CD4-positive, alpha-beta T cell (primary cell): ENCODE results near the gene CEBPE. TPM values are rescaled to one million over a fixed set of nuclear protein-coding genes. Genes with fewer than 3 reads are reported as not detected.
A peak's percentile ranks its signal among the peaks of the same experiment; 100 is the strongest.

Experiments used
- ATAC-seq: fragments of 200-7000 bp; cut with Tn5 transposase; one replicate; pipeline ENCODE4 v1.10.0; 2022; ENCODE audit warnings: mild to moderate bottlenecking; ENCODE audit not compliant: poor library complexity
- CTCF ChIA-PET: fragments of 350-600 bp; sonication (Branson Sonifier 250); formaldehyde crosslinking; loops from one replicate; lab custom pipeline; 2021; ENCODE audit warnings: antibody characterized with exemption, inconsistent platforms; lab: Charles Lee
- POLR2A ChIA-PET: fragments of 350-600 bp; sonication (Branson Sonifier 250); formaldehyde crosslinking; loops from one replicate; lab custom pipeline; 2021; ENCODE audit warnings: antibody characterized with exemption, inconsistent platforms; lab: Charles Lee
- DNase-seq, 14 experiments: peaks; one replicate each; pipeline ENCODE4 v3.0.0-alpha.2; 2013 to 2020; ENCODE audit warnings: mixed read lengths in 2 of 14
- H3K27ac ChIP-seq, 2 donors: one replicate each; pipeline versions ENCODE4 v1.5.1 to v1.7.0; 2013; ENCODE audit warnings: low read length in 2 of 2, low read depth in 1 of 2, mild to moderate bottlenecking in 1 of 2
- H3K27me3 ChIP-seq, 2 experiments: 1 replicate in 1 of 2; 2 replicates in 1 of 2; pipeline versions ENCODE4 v1.6.1 to v1.7.0; 2013; ENCODE audit warnings: low read length in 2 of 2, control low read depth in 1 of 2, mild to moderate bottlenecking in 1 of 2, moderate library complexity in 1 of 2; ENCODE audit not compliant: insufficient read depth in 2 of 2, control insufficient read depth in 1 of 2
- H3K36me3 ChIP-seq: one replicate; pipeline ENCODE4 v1.6.1; 2013; ENCODE audit warnings: low read length, control low read depth; ENCODE audit not compliant: insufficient read depth
- H3K4me1 ChIP-seq: one replicate; pipeline ENCODE4 v1.6.1; 2013; ENCODE audit warnings: low read length, control low read depth; ENCODE audit not compliant: insufficient read depth
- H3K4me3 ChIP-seq: one replicate; pipeline ENCODE4 v1.5.1; 2013; ENCODE audit warnings: mild to moderate bottlenecking, low read length, moderate library complexity
- H3K9me3 ChIP-seq, 2 experiments: 1 replicate in 1 of 2; 2 replicates in 1 of 2; pipeline versions ENCODE4 v1.6.1 to v1.7.0; 2013; ENCODE audit warnings: low read length in 2 of 2, mild to moderate bottlenecking in 2 of 2, control low read depth in 1 of 2, moderate library complexity in 1 of 2; ENCODE audit not compliant: control insufficient read depth in 1 of 2, insufficient read depth in 1 of 2
- H3K27ac Mint-ChIP-seq: one replicate; pipeline ENCODE4 v1.8.0; 2020; ENCODE audit warnings: mixed read lengths
- H3K27me3 Mint-ChIP-seq: one replicate; pipeline ENCODE4 v1.8.0; 2021; ENCODE audit warnings: mixed read lengths
- H3K36me3 Mint-ChIP-seq: one replicate; pipeline ENCODE4 v1.8.0; 2021; ENCODE audit warnings: low read depth, mixed read lengths
- H3K4me1 Mint-ChIP-seq: one replicate; pipeline ENCODE4 v1.8.0; 2021; ENCODE audit warnings: low read depth, mixed read lengths
- H3K4me3 Mint-ChIP-seq: one replicate; pipeline ENCODE4 v1.8.0; 2020; ENCODE audit warnings: mild to moderate bottlenecking, mixed read lengths
- H3K9me3 Mint-ChIP-seq: one replicate; pipeline ENCODE4 v1.8.0; 2020; ENCODE audit warnings: mixed read lengths
- intact Hi-C, 2 experiments: fragments of 100-400 bp; cut with DNase I in 1 of 2; cut with micrococcal nuclease in 1 of 2; formaldehyde crosslinking; loops; one replicate each; pipeline versions ENCODE4 v1.15.1 to v1.9.0; 2023 to 2025; cut with DNase I, micrococcal nuclease
- total RNA-seq, 174 experiments: library from RNA in 2 of 174; stranded (reverse) in 2 of 174; gene quantifications; one replicate each; pipeline ENCODE4 v1.2.3 and lab custom pipeline; 2021 to 2026
- TF ChIP-seq, protein P1 (sequence below): fragments of 200-600 bp; IDR thresholded peaks from one replicate; pipeline ENCODE4 v1.8.0; 2022; ENCODE audit warnings: antibody characterized with exemption, mild to moderate bottlenecking

CEBPE gene
- total RNA-seq, 2 experiments from 2014 or later: not detected

DNA sequence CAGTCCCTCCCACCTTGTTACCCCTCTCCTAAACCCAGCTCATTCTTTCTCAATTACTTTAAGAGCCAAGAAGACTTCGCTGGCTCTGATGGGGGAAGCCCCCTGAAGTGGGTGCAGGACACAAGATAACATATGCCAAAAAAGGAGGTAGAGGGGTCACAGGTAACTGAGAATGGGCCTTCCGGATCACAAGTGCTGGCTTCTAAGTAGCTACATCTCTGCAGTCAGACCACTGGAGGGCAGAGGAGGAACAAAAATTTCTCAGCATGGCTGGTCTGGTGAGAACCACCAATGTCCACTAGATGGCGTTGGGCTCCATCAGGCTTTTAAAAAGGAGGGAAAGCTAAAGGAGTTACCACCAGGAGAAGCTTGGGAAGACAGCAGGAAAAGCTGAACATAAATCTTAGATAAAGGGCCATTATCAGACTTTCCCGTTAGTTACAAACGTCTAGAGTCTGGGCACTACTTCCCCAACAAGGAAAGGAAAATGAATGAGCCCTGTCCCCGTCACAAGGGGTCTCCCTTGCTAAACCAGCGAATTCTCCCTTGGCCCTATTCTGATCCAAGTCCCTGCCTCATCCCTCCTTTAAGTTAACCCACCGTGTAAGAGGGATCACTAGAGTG, 50.2 kb downstream of the CEBPE start:
- H3K9me3 ChIP-seq: no peaks in the 10 kb centered on the region
- H3K4me1 ChIP-seq: peaks cover 36% of the 10 kb centered on the region
- no peak overlapping the region for H3K4me3 ChIP-seq
- peaks cover 49% of the 10 kb centered on the region for H3K4me1 Mint-ChIP-seq
- H3K4me3 Mint-ChIP-seq: peak overlapping the region; percentile 78
- CTCF ChIA-PET: interaction anchor here (0.6 to 2.0 kb wide), 51 partner anchors 9 to 502 kb away, joined by 3 to 27 read pairs (median 4); partner anchors contain the start of genes ACIN1, AJUBA, C14orf119 and HAUS4
- no peak overlapping the region for H3K27ac ChIP-seq
- POLR2A ChIA-PET: interaction anchor here (1.0 to 2.0 kb wide), 9 partner anchors 11 to 311 kb away, joined by 3 to 22 read pairs (median 5); partner anchors contain the start of genes ACIN1, C14orf119, CDH24 and PABPN1
- TF ChIP-seq, protein P1, sequence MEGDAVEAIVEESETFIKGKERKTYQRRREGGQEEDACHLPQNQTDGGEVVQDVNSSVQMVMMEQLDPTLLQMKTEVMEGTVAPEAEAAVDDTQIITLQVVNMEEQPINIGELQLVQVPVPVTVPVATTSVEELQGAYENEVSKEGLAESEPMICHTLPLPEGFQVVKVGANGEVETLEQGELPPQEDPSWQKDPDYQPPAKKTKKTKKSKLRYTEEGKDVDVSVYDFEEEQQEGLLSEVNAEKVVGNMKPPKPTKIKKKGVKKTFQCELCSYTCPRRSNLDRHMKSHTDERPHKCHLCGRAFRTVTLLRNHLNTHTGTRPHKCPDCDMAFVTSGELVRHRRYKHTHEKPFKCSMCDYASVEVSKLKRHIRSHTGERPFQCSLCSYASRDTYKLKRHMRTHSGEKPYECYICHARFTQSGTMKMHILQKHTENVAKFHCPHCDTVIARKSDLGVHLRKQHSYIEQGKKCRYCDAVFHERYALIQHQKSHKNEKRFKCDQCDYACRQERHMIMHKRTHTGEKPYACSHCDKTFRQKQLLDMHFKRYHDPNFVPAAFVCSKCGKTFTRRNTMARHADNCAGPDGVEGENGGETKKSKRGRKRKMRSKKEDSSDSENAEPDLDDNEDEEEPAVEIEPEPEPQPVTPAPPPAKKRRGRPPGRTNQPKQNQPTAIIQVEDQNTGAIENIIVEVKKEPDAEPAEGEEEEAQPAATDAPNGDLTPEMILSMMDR: peak; percentile 97
- intact Hi-C loops: loop anchor here in 1 of 2 experiments (1.0 kb wide), 2 partner anchors 40 to 118 kb away; no protein-coding TSS in a partner anchor
- ATAC-seq (peak; percentile 73), DNase-seq (peak; percentile 54 to 90 (median 65))
- no peaks in the 10 kb centered on the region for H3K9me3 Mint-ChIP-seq
- no peaks in the 10 kb centered on the region for H3K27me3 ChIP-seq
- peak overlapping the region; percentile 63 for H3K27ac Mint-ChIP-seq
- no peaks in the 10 kb centered on the region for H3K27me3 Mint-ChIP-seq
- peaks cover 69% of the 10 kb centered on the region for H3K36me3 ChIP-seq
- H3K36me3 Mint-ChIP-seq: peaks cover 67% of the 10 kb centered on the region

DNA sequence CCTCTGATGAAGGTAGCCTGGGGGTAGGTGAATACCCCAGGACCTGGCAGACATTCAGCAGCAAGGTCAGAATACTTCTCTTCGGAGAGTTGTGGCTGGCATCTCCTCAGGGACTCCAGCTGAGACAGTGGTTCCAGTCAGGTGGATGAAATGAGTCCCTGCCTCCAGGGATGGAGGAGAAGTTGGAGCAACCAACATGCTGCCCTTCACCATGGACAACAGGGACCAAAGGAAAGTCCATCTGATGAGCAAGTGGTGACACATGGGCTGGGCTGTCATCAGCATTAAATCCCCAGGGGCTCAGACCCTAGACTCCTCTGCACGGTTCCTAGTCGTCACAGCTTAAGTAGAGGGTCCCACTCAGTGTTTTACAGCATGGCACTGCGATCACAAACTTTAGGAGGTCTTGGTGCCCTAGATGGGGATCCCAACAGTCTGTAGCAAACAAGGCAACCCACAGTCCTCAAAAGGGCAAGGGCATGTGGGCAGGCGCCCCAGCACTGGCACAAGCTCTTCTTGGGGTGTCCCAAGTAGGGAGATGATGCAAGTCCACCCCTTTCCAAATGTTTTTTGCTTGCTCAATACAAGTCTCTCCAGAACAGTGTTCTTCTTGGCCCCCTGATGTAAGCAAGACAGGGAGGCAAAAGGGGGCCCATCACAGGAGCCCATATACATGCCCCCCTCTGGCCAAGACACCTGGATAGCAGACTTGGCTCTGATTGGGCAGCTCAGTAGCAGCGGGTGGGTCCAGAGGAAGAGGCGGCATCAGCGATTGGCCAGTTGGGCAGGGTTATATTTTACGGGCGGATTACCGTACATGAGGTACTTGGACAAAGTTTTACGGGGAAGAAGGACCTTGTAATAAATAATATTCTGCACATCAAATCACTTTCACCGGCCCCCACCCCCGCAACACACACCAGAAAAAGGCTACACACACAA, 50.9 kb downstream of the CEBPE start:
- Mint-ChIP-seq H3K4me3 (no peak overlapping the region), H3K4me1 (peaks cover 49% of the 10 kb centered on the region), H3K36me3 (peaks cover 73% of the 10 kb centered on the region), H3K9me3 (no peaks in the 10 kb centered on the region), H3K27me3 (no peaks in the 10 kb centered on the region), H3K27ac (peak overlapping the region; percentile 63)
- DNase-seq (peak in 1 of 14 experiments; percentile 34), ATAC-seq (no peak)
- no peak overlapping the region for H3K27ac ChIP-seq
- no peaks in the 10 kb centered on the region for H3K9me3 ChIP-seq
- H3K4me3 ChIP-seq: no peak overlapping the region
- ChIA-PET POLR2A (interaction anchor here (1.0 to 2.0 kb wide), 9 partner anchors 10 to 312 kb away, joined by 3 to 22 read pairs (median 5); partner anchors contain the start of genes ACIN1, C14orf119, CDH24 and PABPN1), CTCF (interaction anchor here (0.6 to 2.0 kb wide), 48 partner anchors 8 to 501 kb away, joined by 3 to 27 read pairs (median 4); partner anchors contain the start of genes ACIN1, AJUBA, C14orf119 and HAUS4)
- TF ChIP-seq, protein P1: no peak
- H3K27me3 ChIP-seq: no peaks in the 10 kb centered on the region
- H3K4me1 ChIP-seq: peaks cover 36% of the 10 kb centered on the region
- peaks cover 75% of the 10 kb centered on the region for H3K36me3 ChIP-seq
- intact Hi-C loops: no loop called here

Other genes with a start within 250 kb of the CEBPE start
- gene LRP10, start 247.5 kb downstream of the CEBPE start, total RNA-seq: 10 to 100 TPM; 52.4 to 54.6 TPM
- gene REM2, start 236.0 kb downstream of the CEBPE start, total RNA-seq: 1 to 10 TPM; 9.2 to 9.4 TPM
- gene RBM23, start 200.1 kb downstream of the CEBPE start, total RNA-seq: 100 to 1,000 TPM in 1 of 2 experiments, 10 to 100 TPM in 1; 87.9 to 111 TPM
- 10 to 100 TPM; 15.6 to 19.3 TPM for gene PRMT5, start 189.9 kb downstream of the CEBPE start, total RNA-seq
- gene HAUS4, start 162.2 kb downstream of the CEBPE start, total RNA-seq: 10 to 100 TPM; 17.5 to 19.6 TPM
- gene AJUBA, start 136.7 kb downstream of the CEBPE start, total RNA-seq: 1 to 10 TPM in 1 of 2 experiments, under 1 TPM in 1; 0.67 to 1.1 TPM
- 1 to 10 TPM; 7.6 to 8.4 TPM for gene C14orf93, start 109.1 kb downstream of the CEBPE start, total RNA-seq
- gene PSMB5, start 84.4 kb downstream of the CEBPE start, total RNA-seq: 10 to 100 TPM; 20.1 to 24.5 TPM
- under 1 TPM; 0.16 to 0.31 TPM for gene PSMB11, start 77.0 kb downstream of the CEBPE start, total RNA-seq
- 1 to 10 TPM; 3.3 to 3.7 TPM for gene CDH24, start 61.7 kb downstream of the CEBPE start, total RNA-seq
- 100 to 1,000 TPM; 282 to 288 TPM for gene ACIN1, start 24.1 kb downstream of the CEBPE start, total RNA-seq
- gene C14orf119, start 23.8 kb downstream of the CEBPE start, total RNA-seq: 1 to 10 TPM; 3.1 to 3.9 TPM
- not detected for gene CIROP, start 14.3 kb downstream of the CEBPE start, total RNA-seq
- gene SLC7A8, start 64.4 kb upstream of the CEBPE start, total RNA-seq: under 1 TPM; 0.73 to 0.80 TPM
- not detected for gene RNF212B, start 118.7 kb upstream of the CEBPE start, total RNA-seq
- 1 to 10 TPM; 2.0 to 2.8 TPM for gene HOMEZ, start 166.9 kb upstream of the CEBPE start, total RNA-seq
- gene PPP1R3E, start 183.6 kb upstream of the CEBPE start, total RNA-seq: 10 to 100 TPM; 51.0 to 53.8 TPM
- 1 to 10 TPM; 2.3 to 3.7 TPM for gene BCL2L2, start 187.6 kb upstream of the CEBPE start, total RNA-seq
- 100 to 1,000 TPM; 188 to 195 TPM for gene PABPN1, start 202.2 kb upstream of the CEBPE start, total RNA-seq
- 10 to 100 TPM; 19.5 to 21.1 TPM for gene SLC22A17, start 233.6 kb upstream of the CEBPE start, total RNA-seq
- gene EFS, start 245.9 kb upstream of the CEBPE start, total RNA-seq: not detected